Duodenal mucosa (tissue), 2 donors: ENCODE data around the gene LSS.
"Not testable (repeated sequence)": the region's sequence is repeated elsewhere in the genome, so short reads cannot be mapped to it uniquely, and the experiment has no call there.

Experiments used
- H3K27ac ChIP-seq: one replicate; pipeline ENCODE4 v1.7.0; 2013; ENCODE audit warnings: low read depth, low read length
- H3K27me3 ChIP-seq, 2 donors: one replicate each; pipeline ENCODE4 v1.7.0; 2013; ENCODE audit warnings: low read length in 2 of 2, control low read depth in 1 of 2; ENCODE audit not compliant: insufficient read depth in 2 of 2, control insufficient read depth in 1 of 2
- H3K36me3 ChIP-seq, 2 donors: one replicate each; pipeline ENCODE4 v1.7.0; 2013; ENCODE audit warnings: low read length in 2 of 2, control low read depth in 1 of 2; ENCODE audit not compliant: insufficient read depth in 2 of 2, control insufficient read depth in 1 of 2
- H3K4me1 ChIP-seq, 2 donors: one replicate each; pipeline ENCODE4 v1.7.0; 2013; ENCODE audit warnings: low read length in 2 of 2, control low read depth in 1 of 2; ENCODE audit not compliant: insufficient read depth in 2 of 2, control insufficient read depth in 1 of 2
- H3K4me3 ChIP-seq, 2 donors: one replicate each; pipeline ENCODE4 v1.7.0; 2013; ENCODE audit warnings: low read length in 2 of 2, low read depth in 1 of 2
- H3K9ac ChIP-seq, 2 donors: one replicate each; pipeline ENCODE4 v1.7.0; 2013; ENCODE audit warnings: low read length in 2 of 2, low read depth in 1 of 2
- H3K9me3 ChIP-seq, 2 donors: one replicate each; pipeline ENCODE4 v1.7.0; 2013; ENCODE audit warnings: low read length in 2 of 2, control low read depth in 1 of 2; ENCODE audit not compliant: control insufficient read depth in 1 of 2

The LSS gene

GRCh38 chr21:46205766-46206162 is 22.8 kb downstream of the LSS start:
- no peak overlapping the region for H3K4me3 ChIP-seq
- peaks cover 9 to 72% of the 10 kb centered on the region in 2 donors for H3K36me3 ChIP-seq
- no peak overlapping the region for H3K27ac ChIP-seq
- H3K9me3 ChIP-seq = no peaks in the 10 kb centered on the region
- no peaks in the 10 kb centered on the region for H3K4me1 ChIP-seq
- H3K9ac ChIP-seq = no peak overlapping the region
- no peaks in the 10 kb centered on the region for H3K27me3 ChIP-seq

GRCh38 chr21:46205166-46205565 is 23.4 kb downstream of the LSS start:
- Histone ChIP-seq H3K27me3 (no peaks in the 10 kb centered on the region), H3K9ac (no peak overlapping the region), H3K27ac (no peak overlapping the region), H3K36me3 (peaks cover 9 to 71% of the 10 kb centered on the region in 2 donors), H3K9me3 (no peaks in the 10 kb centered on the region), H3K4me3 (no peak overlapping the region), H3K4me1 (no peaks in the 10 kb centered on the region)

GRCh38 chr21:46203203-46203600 is 25.4 kb downstream of the LSS start:
- no peak overlapping the region for H3K4me3 ChIP-seq
- H3K9me3 ChIP-seq = no peaks in the 10 kb centered on the region
- H3K27ac ChIP-seq = no peak overlapping the region
- no peaks in the 10 kb centered on the region for H3K4me1 ChIP-seq
- H3K9ac ChIP-seq = no peak overlapping the region
- peaks cover 17 to 68% of the 10 kb centered on the region in 2 donors for H3K36me3 ChIP-seq
- no peaks in the 10 kb centered on the region for H3K27me3 ChIP-seq

- Histone ChIP-seq H3K9me3 (no peaks in the 10 kb centered on the region), H3K4me1 (no peaks in the 10 kb centered on the region), H3K4me3 (no peak overlapping the region), H3K27me3 (no peaks in the 10 kb centered on the region), H3K9ac (no peak overlapping the region), H3K36me3 (peaks cover 17 to 66% of the 10 kb centered on the region in 2 donors), H3K27ac (no peak overlapping the region)
These were observed 25.9 kb downstream of the LSS start for GRCh38 chr21:46202592-46203202.

- H3K27ac ChIP-seq, H3K4me1 ChIP-seq, H3K27me3 ChIP-seq, H3K4me3 ChIP-seq, H3K9me3 ChIP-seq, H3K9ac ChIP-seq: not testable (repeated sequence)
- peaks cover 21 to 50% of the 10 kb centered on the region in 2 donors for H3K36me3 ChIP-seq
These were observed 27.4 kb downstream of the LSS start for GRCh38 chr21:46200877-46201803.

- Histone ChIP-seq H3K9me3 (no peaks in the 10 kb centered on the region), H3K36me3 (peaks cover 15 to 50% of the 10 kb centered on the region in 2 donors), H3K27ac (no peak overlapping the region), H3K4me3 (no peak overlapping the region), H3K4me1 (no peaks in the 10 kb centered on the region), H3K27me3 (no peaks in the 10 kb centered on the region), H3K9ac (no peak overlapping the region)
These were observed 28.9 kb downstream of the LSS start for GRCh38 chr21:46199436-46200373.

GRCh38 chr21:46196733-46197132 is 31.8 kb downstream of the LSS start:
- no peak overlapping the region for H3K9ac ChIP-seq
- H3K9me3 ChIP-seq = no peaks in the 10 kb centered on the region
- H3K27me3 ChIP-seq = no peaks in the 10 kb centered on the region
- no peaks in the 10 kb centered on the region for H3K4me1 ChIP-seq
- H3K4me3 ChIP-seq = no peak overlapping the region
- H3K27ac ChIP-seq = no peak overlapping the region
- peaks cover 30 to 67% of the 10 kb centered on the region in 2 donors for H3K36me3 ChIP-seq

GRCh38 chr21:46195595-46196195 is 32.9 kb downstream of the LSS start:
- Histone ChIP-seq H3K4me3 (no peak overlapping the region), H3K36me3 (peaks cover 30 to 72% of the 10 kb centered on the region in 2 donors), H3K27me3 (no peaks in the 10 kb centered on the region), H3K9me3 (no peaks in the 10 kb centered on the region), H3K9ac (no peak overlapping the region), H3K27ac (no peak overlapping the region), H3K4me1 (no peaks in the 10 kb centered on the region)

- no peaks in the 10 kb centered on the region for H3K4me1 ChIP-seq
- no peak overlapping the region for H3K4me3 ChIP-seq
- H3K36me3 ChIP-seq = peaks cover 33 to 70% of the 10 kb centered on the region in 2 donors
- no peaks in the 10 kb centered on the region for H3K9me3 ChIP-seq
- no peaks in the 10 kb centered on the region for H3K27me3 ChIP-seq
- H3K9ac ChIP-seq = no peak overlapping the region
- no peak overlapping the region for H3K27ac ChIP-seq
These were observed 33.9 kb downstream of the LSS start for GRCh38 chr21:46194374-46195334.
